ENCODE results near the gene REXO1.
"Not testable (repeated sequence)": the region's sequence is repeated elsewhere in the genome, so short reads cannot be mapped to it uniquely, and the experiment has no call there.

Gene REXO1

GRCh38 chr19:1799695-1800342, 48.5 kb downstream of the REXO1 start:
- in situ Hi-C loops (cut with HindIII; ENCODE audit: low pct_unique_long_range_greater_than_20kb, low sequenced_read_pairs): no loop called here
- TF ChIP-seq JUND (IDR thresholded peaks at IDR 0.05; ENCODE audit: low read depth): no peak
- no peak for DNase-seq (ENCODE audit: low read depth in 1 of 2, low spot score in 1 of 2)

GRCh38 chr19:1797313-1797712, 51.0 kb downstream of the REXO1 start:
- DNase-seq (ENCODE audit: low read depth in 1 of 2, low spot score in 1 of 2); in situ Hi-C loops (cut with HindIII; ENCODE audit: low pct_unique_long_range_greater_than_20kb, low sequenced_read_pairs): not testable (repeated sequence)

GRCh38 chr19:1796395-1797142, 51.7 kb downstream of the REXO1 start:
- TF ChIP-seq JUND (IDR thresholded peaks at IDR 0.05; ENCODE audit: low read depth): no peak
- in situ Hi-C loops (cut with HindIII; ENCODE audit: low pct_unique_long_range_greater_than_20kb, low sequenced_read_pairs): no loop called here
- no peak for DNase-seq (ENCODE audit: low read depth in 1 of 2, low spot score in 1 of 2)

- in situ Hi-C loops (cut with HindIII; ENCODE audit: low pct_unique_long_range_greater_than_20kb, low sequenced_read_pairs): no loop called here
- DNase-seq (ENCODE audit: low read depth in 1 of 2, low spot score in 1 of 2): no peak
- no peak for TF ChIP-seq JUND (IDR thresholded peaks at IDR 0.05; ENCODE audit: low read depth)
Measured at GRCh38 chr19:1794424-1795172, 53.7 kb downstream of the REXO1 start.

- DNase-seq (ENCODE audit: low read depth in 1 of 2, low spot score in 1 of 2): no peak
- in situ Hi-C loops (cut with HindIII; ENCODE audit: low pct_unique_long_range_greater_than_20kb, low sequenced_read_pairs): no loop called here
- no peak for TF ChIP-seq JUND (IDR thresholded peaks at IDR 0.05; ENCODE audit: low read depth)
Measured at GRCh38 chr19:1791879-1792278, 56.4 kb downstream of the REXO1 start.

GRCh38 chr19:1790054-1790792, 58.1 kb downstream of the REXO1 start:
- no peak for DNase-seq (ENCODE audit: low read depth in 1 of 2, low spot score in 1 of 2)
- in situ Hi-C loops (cut with HindIII; ENCODE audit: low pct_unique_long_range_greater_than_20kb, low sequenced_read_pairs): no loop called here
- TF ChIP-seq JUND (IDR thresholded peaks at IDR 0.05; ENCODE audit: low read depth): no peak

GRCh38 chr19:1789261-1790041, 58.8 kb downstream of the REXO1 start:
- DNase-seq (ENCODE audit: low read depth in 1 of 2, low spot score in 1 of 2): no peak
- in situ Hi-C loops (cut with HindIII; ENCODE audit: low pct_unique_long_range_greater_than_20kb, low sequenced_read_pairs): no loop called here
- no peak for TF ChIP-seq JUND (IDR thresholded peaks at IDR 0.05; ENCODE audit: low read depth)

GRCh38 chr19:1787116-1787515, 61.2 kb downstream of the REXO1 start:
- in situ Hi-C loops (cut with HindIII; ENCODE audit: low pct_unique_long_range_greater_than_20kb, low sequenced_read_pairs): no loop called here
- DNase-seq (ENCODE audit: low read depth in 1 of 2, low spot score in 1 of 2): no peak
- no peak for TF ChIP-seq JUND (IDR thresholded peaks at IDR 0.05; ENCODE audit: low read depth)

GRCh38 chr19:1786668-1787067, 61.6 kb downstream of the REXO1 start:
- TF ChIP-seq JUND (IDR thresholded peaks at IDR 0.05; ENCODE audit: low read depth): no peak
- DNase-seq (ENCODE audit: low read depth in 1 of 2, low spot score in 1 of 2): no peak
- in situ Hi-C loops (cut with HindIII; ENCODE audit: low pct_unique_long_range_greater_than_20kb, low sequenced_read_pairs): no loop called here

- in situ Hi-C loops (cut with HindIII; ENCODE audit: low pct_unique_long_range_greater_than_20kb, low sequenced_read_pairs): no loop called here
- no peak for TF ChIP-seq JUND (IDR thresholded peaks at IDR 0.05; ENCODE audit: low read depth)
- DNase-seq (ENCODE audit: low read depth in 1 of 2, low spot score in 1 of 2): no peak
Measured at GRCh38 chr19:1785310-1785709, 63.0 kb downstream of the REXO1 start.

- no peak for DNase-seq (ENCODE audit: low read depth in 1 of 2, low spot score in 1 of 2)
- in situ Hi-C loops (cut with HindIII; ENCODE audit: low pct_unique_long_range_greater_than_20kb, low sequenced_read_pairs): no loop called here
- no peak for TF ChIP-seq JUND (IDR thresholded peaks at IDR 0.05; ENCODE audit: low read depth)
Measured at GRCh38 chr19:1783874-1784273, 64.4 kb downstream of the REXO1 start.

GRCh38 chr19:1783354-1783753, 64.9 kb downstream of the REXO1 start:
- in situ Hi-C loops (cut with HindIII; ENCODE audit: low pct_unique_long_range_greater_than_20kb, low sequenced_read_pairs): no loop called here
- TF ChIP-seq JUND (IDR thresholded peaks at IDR 0.05; ENCODE audit: low read depth): no peak
- DNase-seq (ENCODE audit: low read depth in 1 of 2, low spot score in 1 of 2): no peak

Data from T47D (cell line).